ENCODE measurements around the gene STAB1.

The STAB1 gene

GRCh38 chr3:52455283-52456168 lies 39.6 kb upstream of the STAB1 start, which contains the start of gene NISCH:
Gene NISCH (plus strand): TSS chr3:52455604. CDS start chr3:52455642, 38 bp downstream.
- in situ Hi-C loops (cut with MboI; ENCODE audit: low sequenced_read_pairs): no loop called here
- DNase-seq (ENCODE audit: low spot score in 2 of 2): peak; percentile 70 to 95

GRCh38 chr3:52456169-52456799 lies 38.9 kb upstream of the STAB1 start:
- H3K9me3 ChIP-seq: no peaks in the 10 kb centered on the region
- peak overlapping the region; percentile 98 for H3K4me3 ChIP-seq
- peak; percentile 13 to 62 for DNase-seq (ENCODE audit: low spot score in 2 of 2)
- H3K4me1 ChIP-seq: peaks cover 8% of the 10 kb centered on the region
- in situ Hi-C loops (cut with MboI; ENCODE audit: low sequenced_read_pairs): no loop called here
- H3K36me3 ChIP-seq (replicated peaks): peaks cover 39% of the 10 kb centered on the region
- no peaks in the 10 kb centered on the region for H3K27me3 ChIP-seq (ENCODE audit: low read depth)

More at GRCh38 chr3:52455283-52456168, 39.6 kb upstream of the STAB1 start, which contains the start of gene NISCH:
- Histone ChIP-seq H3K4me3 (peak within 1 kb of the TSS; percentile 98), H3K36me3 (replicated peaks) (peaks cover 31% of the 10 kb centered on the region), H3K27me3 (ENCODE audit: low read depth) (no peaks in the 10 kb centered on the region), H3K9me3 (no peaks in the 10 kb centered on the region), H3K4me1 (peaks cover 8% of the 10 kb centered on the region)

GRCh38 chr3:52456800-52457183 lies 38.3 kb upstream of the STAB1 start:
- no peak for DNase-seq (ENCODE audit: low spot score in 2 of 2)
- Histone ChIP-seq H3K4me1 (peaks cover 8% of the 10 kb centered on the region), H3K27me3 (ENCODE audit: low read depth) (no peaks in the 10 kb centered on the region), H3K9me3 (no peaks in the 10 kb centered on the region), H3K4me3 (peak overlapping the region; percentile 98), H3K36me3 (replicated peaks) (peaks cover 42% of the 10 kb centered on the region)
- in situ Hi-C loops (cut with MboI; ENCODE audit: low sequenced_read_pairs): no loop called here

GRCh38 chr3:52458031-52458760 lies 36.9 kb upstream of the STAB1 start:
- Histone ChIP-seq H3K27me3 (ENCODE audit: low read depth) (no peaks in the 10 kb centered on the region), H3K4me3 (no peak overlapping the region), H3K36me3 (replicated peaks) (peaks cover 56% of the 10 kb centered on the region), H3K9me3 (no peaks in the 10 kb centered on the region), H3K4me1 (peaks cover 8% of the 10 kb centered on the region)
- in situ Hi-C loops (cut with MboI; ENCODE audit: low sequenced_read_pairs): no loop called here
- DNase-seq (ENCODE audit: low spot score in 2 of 2): no peak

- H3K4me1 ChIP-seq: peaks cover 8% of the 10 kb centered on the region
- no peak for DNase-seq (ENCODE audit: low spot score in 2 of 2)
- in situ Hi-C loops (cut with MboI; ENCODE audit: low sequenced_read_pairs): no loop called here
- H3K9me3 ChIP-seq: no peaks in the 10 kb centered on the region
- no peak overlapping the region for H3K4me3 ChIP-seq
- peaks cover 61% of the 10 kb centered on the region for H3K36me3 ChIP-seq (replicated peaks)
- H3K27me3 ChIP-seq (ENCODE audit: low read depth): no peaks in the 10 kb centered on the region
Measured at GRCh38 chr3:52458770-52459545, 36.2 kb upstream of the STAB1 start.

GRCh38 chr3:52461874-52462273 lies 33.3 kb upstream of the STAB1 start:
- H3K9me3 ChIP-seq: no peaks in the 10 kb centered on the region
- no peak for DNase-seq (ENCODE audit: low spot score in 2 of 2)
- no peak overlapping the region for H3K4me3 ChIP-seq
- no peaks in the 10 kb centered on the region for H3K27me3 ChIP-seq (ENCODE audit: low read depth)
- H3K36me3 ChIP-seq (replicated peaks): peaks cover 75% of the 10 kb centered on the region
- in situ Hi-C loops (cut with MboI; ENCODE audit: low sequenced_read_pairs): no loop called here
- peaks cover 1% of the 10 kb centered on the region for H3K4me1 ChIP-seq

- DNase-seq (ENCODE audit: low spot score in 2 of 2): no peak
- peaks cover 73% of the 10 kb centered on the region for H3K36me3 ChIP-seq (replicated peaks)
- no peak overlapping the region for H3K4me3 ChIP-seq
- no peaks in the 10 kb centered on the region for H3K9me3 ChIP-seq
- H3K27me3 ChIP-seq (ENCODE audit: low read depth): no peaks in the 10 kb centered on the region
- no peaks in the 10 kb centered on the region for H3K4me1 ChIP-seq
- in situ Hi-C loops (cut with MboI; ENCODE audit: low sequenced_read_pairs): no loop called here
Measured at GRCh38 chr3:52463416-52463815, 31.7 kb upstream of the STAB1 start.

GRCh38 chr3:52468336-52468735 lies 26.8 kb upstream of the STAB1 start:
- no peaks in the 10 kb centered on the region for H3K4me1 ChIP-seq
- in situ Hi-C loops (cut with MboI; ENCODE audit: low sequenced_read_pairs): no loop called here
- no peak for DNase-seq (ENCODE audit: low spot score in 2 of 2)
- H3K27me3 ChIP-seq (ENCODE audit: low read depth): no peaks in the 10 kb centered on the region
- peaks cover 61% of the 10 kb centered on the region for H3K36me3 ChIP-seq (replicated peaks)
- no peak overlapping the region for H3K4me3 ChIP-seq
- no peaks in the 10 kb centered on the region for H3K9me3 ChIP-seq

GRCh38 chr3:52469001-52469400 lies 26.1 kb upstream of the STAB1 start:
- Histone ChIP-seq H3K9me3 (no peaks in the 10 kb centered on the region), H3K36me3 (replicated peaks) (peaks cover 64% of the 10 kb centered on the region), H3K4me3 (no peak overlapping the region), H3K4me1 (no peaks in the 10 kb centered on the region), H3K27me3 (ENCODE audit: low read depth) (no peaks in the 10 kb centered on the region)
- in situ Hi-C loops (cut with MboI; ENCODE audit: low sequenced_read_pairs): no loop called here
- no peak for DNase-seq (ENCODE audit: low spot score in 2 of 2)

- no peaks in the 10 kb centered on the region for H3K27me3 ChIP-seq (ENCODE audit: low read depth)
- H3K36me3 ChIP-seq (replicated peaks): peaks cover 68% of the 10 kb centered on the region
- no peaks in the 10 kb centered on the region for H3K9me3 ChIP-seq
- H3K4me1 ChIP-seq: no peaks in the 10 kb centered on the region
- in situ Hi-C loops (cut with MboI; ENCODE audit: low sequenced_read_pairs): no loop called here
- DNase-seq (ENCODE audit: low spot score in 2 of 2): no peak
- no peak overlapping the region for H3K4me3 ChIP-seq
Measured at GRCh38 chr3:52470920-52471319, 24.2 kb upstream of the STAB1 start.

- Histone ChIP-seq H3K4me3 (no peak overlapping the region), H3K9me3 (no peaks in the 10 kb centered on the region), H3K36me3 (replicated peaks) (peaks cover 74% of the 10 kb centered on the region), H3K4me1 (no peaks in the 10 kb centered on the region), H3K27me3 (ENCODE audit: low read depth) (no peaks in the 10 kb centered on the region)
- DNase-seq (ENCODE audit: low spot score in 2 of 2): peak; percentile 24 to 71
- in situ Hi-C loops (cut with MboI; ENCODE audit: low sequenced_read_pairs): no loop called here
Measured at GRCh38 chr3:52471371-52472238, 23.5 kb upstream of the STAB1 start.

GRCh38 chr3:52472239-52473000 lies 22.7 kb upstream of the STAB1 start:
- Histone ChIP-seq H3K9me3 (no peaks in the 10 kb centered on the region), H3K27me3 (ENCODE audit: low read depth) (no peaks in the 10 kb centered on the region), H3K4me1 (no peaks in the 10 kb centered on the region), H3K36me3 (replicated peaks) (peaks cover 79% of the 10 kb centered on the region), H3K4me3 (no peak overlapping the region)
- DNase-seq (ENCODE audit: low spot score in 2 of 2): no peak
- in situ Hi-C loops (cut with MboI; ENCODE audit: low sequenced_read_pairs): no loop called here
